HEK293 (cell line): ENCODE measurements around the gene TP53I3.

Source experiments
- CTCF ChIA-PET: fragments of 350-600 bp; formaldehyde crosslinking; extraction: SDS; loops from one replicate; lab custom pipeline; 2021; ENCODE audit warnings: antibody characterized with exemption; lab: Yijun Ruan, JAX
- POLR2A ChIA-PET: fragments of 300-600 bp; formaldehyde crosslinking; extraction: SDS; loops from one replicate; lab custom pipeline; 2020; ENCODE audit warnings: antibody characterized with exemption, inconsistent platforms; lab: Yijun Ruan, JAX
- H3K27ac ChIP-seq: fragments of 200-500 bp; sonication (Bioruptor generic); 2 replicates; pipeline ENCODE4 v1.5.1; 2014; ENCODE audit warnings: low read depth, low read length, control low read depth, inconsistent platforms; ENCODE audit errors: extremely low read depth
- H3K36me3 ChIP-seq, 2 experiments: fragments of 200-500 bp in 1 of 2; sonication (Bioruptor generic) in 1 of 2; 1 replicate in 1 of 2; 2 replicates in 1 of 2; pipeline ENCODE4 v1.5.1; 2014 to 2017; ENCODE audit warnings: inconsistent platforms in 2 of 2, low read length in 2 of 2; ENCODE audit not compliant: control insufficient read depth in 2 of 2, insufficient read depth in 1 of 2
- H3K4me1 ChIP-seq: fragments of 200-500 bp; sonication (Bioruptor generic); 2 replicates; pipeline ENCODE4 v1.5.1; 2014; ENCODE audit warnings: mild to moderate bottlenecking, low read length, inconsistent platforms; ENCODE audit not compliant: control insufficient read depth, insufficient read depth
- H3K4me3 ChIP-seq: 2 replicates; pipeline ENCODE4 v1.5.1; 2011; ENCODE audit warnings: low read depth, mild to moderate bottlenecking, control low read depth, low read length, moderate library complexity
- H3K9me3 ChIP-seq: fragments of 200-500 bp; sonication (Bioruptor generic); 2 replicates; pipeline ENCODE4 v1.5.1; 2014; ENCODE audit warnings: low read depth, low read length, inconsistent platforms; ENCODE audit not compliant: control insufficient read depth, insufficient read depth
- GLI2 ChIP-seq: fragments of 450-650 bp; formaldehyde crosslinking; IDR thresholded peaks from 2 replicates; pipeline ENCODE4; 2017; ENCODE audit warnings: missing biosample characterization, missing genetic modification characterization, low read depth, borderline replicate concordance
- KLF16 ChIP-seq: fragments of 450-650 bp; formaldehyde crosslinking; IDR thresholded peaks from 2 replicates; pipeline ENCODE4 v1.5.1; 2017; ENCODE audit warnings: missing biosample characterization, missing genetic modification characterization
- OVOL3 ChIP-seq: fragments of 450-650 bp; formaldehyde crosslinking; IDR thresholded peaks from 2 replicates; pipeline ENCODE4 v1.5.1; 2016; ENCODE audit warnings: missing biosample characterization, missing genetic modification characterization
- ZBTB17 ChIP-seq: fragments of 450-650 bp; formaldehyde crosslinking; IDR thresholded peaks from 2 replicates; pipeline ENCODE4 v1.5.1; 2016; ENCODE audit warnings: missing biosample characterization, missing genetic modification characterization
- ZNF133 ChIP-seq: fragments of 450-650 bp; formaldehyde crosslinking; IDR thresholded peaks from 2 replicates; pipeline ENCODE4 v1.5.1; 2016; ENCODE audit warnings: missing biosample characterization, missing genetic modification characterization
- ZNF211 ChIP-seq: fragments of 450-650 bp; formaldehyde crosslinking; IDR thresholded peaks from 2 replicates; pipeline ENCODE4 v1.5.1; 2016; ENCODE audit warnings: low read depth, missing biosample characterization, missing genetic modification characterization
- ZNF274 ChIP-seq, 2 experiments: fragments of 200-500 bp in 1 of 2; fragments of 450-650 bp in 1 of 2; sonication (Bioruptor generic) in 1 of 2; formaldehyde crosslinking in 1 of 2; IDR thresholded peaks; 2 replicates each; pipeline versions ENCODE4 v1.5.1 to v1.6.1; 2014 to 2016; ENCODE audit warnings: borderline replicate concordance in 1 of 2, inconsistent platforms in 1 of 2, low read length in 1 of 2, missing biosample characterization in 1 of 2, missing genetic modification characterization in 1 of 2
- ZNF302 ChIP-seq: fragments of 450-650 bp; formaldehyde crosslinking; IDR thresholded peaks from 2 replicates; pipeline ENCODE4 v1.5.1; 2016; ENCODE audit warnings: missing biosample characterization, missing genetic modification characterization, low read depth
- ZNF626 ChIP-seq: fragments of 450-650 bp; sonication (Bioruptor Pico); formaldehyde crosslinking; IDR thresholded peaks from 2 replicates; pipeline ENCODE4 v1.5.1; 2018; ENCODE audit warnings: missing biosample characterization, missing genetic modification characterization, inconsistent platforms
- TF ChIP-seq, protein P1 (sequence below): fragments of 450-650 bp; formaldehyde crosslinking; IDR thresholded peaks from 2 replicates; pipeline ENCODE4 v1.5.1; 2016; ENCODE audit warnings: missing biosample characterization, missing genetic modification characterization, borderline replicate concordance
- TF ChIP-seq, protein P2 (sequence below): fragments of 450-650 bp; formaldehyde crosslinking; IDR thresholded peaks from 2 replicates; pipeline ENCODE4 v1.5.0; 2017; ENCODE audit warnings: missing biosample characterization, missing genetic modification characterization, borderline replicate concordance
- TF ChIP-seq, protein P3 (sequence below): fragments of 450-650 bp; formaldehyde crosslinking; IDR thresholded peaks from 2 replicates; pipeline ENCODE4 v1.5.1; 2016; ENCODE audit warnings: missing biosample characterization, missing genetic modification characterization
- TF ChIP-seq, protein P4 (sequence below): sonication (generic); formaldehyde crosslinking; IDR thresholded peaks from 2 replicates; pipeline ENCODE4 v1.8.1; 2022; ENCODE audit warnings: mild to moderate bottlenecking, moderate library complexity, missing genetic modification reagents

Gene TP53I3

DNA sequence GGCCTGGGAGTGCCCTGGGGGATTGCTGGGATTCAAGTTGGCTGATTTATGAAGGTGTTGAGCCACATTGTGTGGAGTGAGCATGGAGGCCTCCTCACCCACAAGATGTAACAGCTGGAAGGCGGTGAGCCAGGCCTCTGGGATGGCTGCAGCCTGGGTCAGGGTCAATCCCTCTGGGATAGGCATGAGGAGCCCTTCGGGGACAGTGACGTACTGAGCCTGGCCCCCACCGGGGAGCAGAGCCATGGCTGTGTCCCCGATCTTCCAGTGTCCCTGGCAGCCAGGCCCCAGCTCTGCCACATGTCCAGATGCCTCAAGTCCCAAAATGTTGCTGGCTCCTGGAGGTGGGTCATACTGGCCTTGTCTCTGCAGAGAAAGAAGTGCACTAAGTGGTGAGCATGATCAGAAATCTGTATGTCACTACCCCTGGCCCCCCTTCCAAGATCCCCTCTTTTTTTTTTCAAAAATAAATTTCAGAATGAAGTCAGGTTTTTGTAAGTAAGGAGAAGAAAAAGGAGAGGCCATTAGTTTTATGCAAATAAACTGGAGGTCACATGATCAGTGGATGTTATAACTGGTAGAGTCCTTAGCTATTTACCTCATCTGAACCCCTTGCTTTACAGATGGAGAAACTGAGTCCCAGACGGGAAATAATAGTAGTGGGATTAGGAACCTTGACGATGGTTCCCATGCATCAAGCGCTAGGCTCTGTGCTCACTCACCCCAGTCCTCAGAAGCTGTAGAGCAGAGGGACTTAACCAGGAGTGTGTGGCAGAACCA lies 1.7 kb downstream of the TP53I3 start:
- Histone ChIP-seq H3K9me3 (no peaks in the 10 kb centered on the region), H3K36me3 (peaks cover 3 to 46% of the 10 kb centered on the region in 2 experiments; a peak in 2 of 3 replicates)
- POLR2A ChIA-PET, result interaction anchor here (1.0 to 2.4 kb wide), 4 partner anchors 36 to 258 kb away, joined by 3 to 13 read pairs (median 6); partner anchors contain the start of genes ATAD2B and WDCP
- no peak for TF ChIP-seq ZNF302
- TF ChIP-seq ZBTB17 (tag by site-specific recombination), result no peak
- TF ChIP-seq GLI2 (tag by site-specific recombination), result no peak
- TF ChIP-seq, protein P1, sequence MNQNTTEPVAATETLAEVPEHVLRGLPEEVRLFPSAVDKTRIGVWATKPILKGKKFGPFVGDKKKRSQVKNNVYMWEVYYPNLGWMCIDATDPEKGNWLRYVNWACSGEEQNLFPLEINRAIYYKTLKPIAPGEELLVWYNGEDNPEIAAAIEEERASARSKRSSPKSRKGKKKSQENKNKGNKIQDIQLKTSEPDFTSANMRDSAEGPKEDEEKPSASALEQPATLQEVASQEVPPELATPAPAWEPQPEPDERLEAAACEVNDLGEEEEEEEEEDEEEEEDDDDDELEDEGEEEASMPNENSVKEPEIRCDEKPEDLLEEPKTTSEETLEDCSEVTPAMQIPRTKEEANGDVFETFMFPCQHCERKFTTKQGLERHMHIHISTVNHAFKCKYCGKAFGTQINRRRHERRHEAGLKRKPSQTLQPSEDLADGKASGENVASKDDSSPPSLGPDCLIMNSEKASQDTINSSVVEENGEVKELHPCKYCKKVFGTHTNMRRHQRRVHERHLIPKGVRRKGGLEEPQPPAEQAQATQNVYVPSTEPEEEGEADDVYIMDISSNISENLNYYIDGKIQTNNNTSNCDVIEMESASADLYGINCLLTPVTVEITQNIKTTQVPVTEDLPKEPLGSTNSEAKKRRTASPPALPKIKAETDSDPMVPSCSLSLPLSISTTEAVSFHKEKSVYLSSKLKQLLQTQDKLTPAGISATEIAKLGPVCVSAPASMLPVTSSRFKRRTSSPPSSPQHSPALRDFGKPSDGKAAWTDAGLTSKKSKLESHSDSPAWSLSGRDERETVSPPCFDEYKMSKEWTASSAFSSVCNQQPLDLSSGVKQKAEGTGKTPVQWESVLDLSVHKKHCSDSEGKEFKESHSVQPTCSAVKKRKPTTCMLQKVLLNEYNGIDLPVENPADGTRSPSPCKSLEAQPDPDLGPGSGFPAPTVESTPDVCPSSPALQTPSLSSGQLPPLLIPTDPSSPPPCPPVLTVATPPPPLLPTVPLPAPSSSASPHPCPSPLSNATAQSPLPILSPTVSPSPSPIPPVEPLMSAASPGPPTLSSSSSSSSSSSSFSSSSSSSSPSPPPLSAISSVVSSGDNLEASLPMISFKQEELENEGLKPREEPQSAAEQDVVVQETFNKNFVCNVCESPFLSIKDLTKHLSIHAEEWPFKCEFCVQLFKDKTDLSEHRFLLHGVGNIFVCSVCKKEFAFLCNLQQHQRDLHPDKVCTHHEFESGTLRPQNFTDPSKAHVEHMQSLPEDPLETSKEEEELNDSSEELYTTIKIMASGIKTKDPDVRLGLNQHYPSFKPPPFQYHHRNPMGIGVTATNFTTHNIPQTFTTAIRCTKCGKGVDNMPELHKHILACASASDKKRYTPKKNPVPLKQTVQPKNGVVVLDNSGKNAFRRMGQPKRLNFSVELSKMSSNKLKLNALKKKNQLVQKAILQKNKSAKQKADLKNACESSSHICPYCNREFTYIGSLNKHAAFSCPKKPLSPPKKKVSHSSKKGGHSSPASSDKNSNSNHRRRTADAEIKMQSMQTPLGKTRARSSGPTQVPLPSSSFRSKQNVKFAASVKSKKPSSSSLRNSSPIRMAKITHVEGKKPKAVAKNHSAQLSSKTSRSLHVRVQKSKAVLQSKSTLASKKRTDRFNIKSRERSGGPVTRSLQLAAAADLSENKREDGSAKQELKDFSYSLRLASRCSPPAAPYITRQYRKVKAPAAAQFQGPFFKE, result no peak
- no peak for TF ChIP-seq ZNF133 (tag by site-specific recombination)
- TF ChIP-seq, all 188 proteins: peak for 0
- H3K4me1 ChIP-seq, result no peaks in the 10 kb centered on the region
- H3K4me3 ChIP-seq, result no peak overlapping the region; the same call in 1 of the 2 replicates
- CTCF ChIA-PET, result interaction anchor here (0.5 to 3.1 kb wide), 17 partner anchors 10 to 259 kb away, joined by 3 to 23 read pairs (median 4); partner anchors contain the start of genes ATAD2B and WDCP
- H3K27ac ChIP-seq, result peak overlapping the region; percentile 79; the same call in 1 of the 2 replicates

DNA sequence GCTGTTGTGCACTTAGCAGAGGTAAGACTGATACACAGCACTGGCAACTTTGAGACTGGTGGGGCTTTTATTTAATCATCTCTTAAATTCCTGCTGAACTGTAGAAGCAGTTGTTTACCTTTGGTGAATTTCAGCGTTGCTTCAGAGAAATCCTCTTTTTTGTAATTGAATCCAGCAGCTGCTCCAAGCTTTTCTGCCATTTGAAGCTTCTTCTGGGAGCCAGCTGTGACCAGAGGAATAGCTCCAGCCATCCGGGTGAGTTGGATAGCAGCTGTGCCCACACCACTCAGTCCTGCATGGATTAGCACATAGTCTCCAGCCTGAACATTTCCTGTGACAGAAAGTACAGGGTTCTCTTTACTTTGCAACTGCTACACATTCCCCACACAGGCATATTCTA lies 3.9 kb downstream of the TP53I3 start:
- TF ChIP-seq, protein P2, sequence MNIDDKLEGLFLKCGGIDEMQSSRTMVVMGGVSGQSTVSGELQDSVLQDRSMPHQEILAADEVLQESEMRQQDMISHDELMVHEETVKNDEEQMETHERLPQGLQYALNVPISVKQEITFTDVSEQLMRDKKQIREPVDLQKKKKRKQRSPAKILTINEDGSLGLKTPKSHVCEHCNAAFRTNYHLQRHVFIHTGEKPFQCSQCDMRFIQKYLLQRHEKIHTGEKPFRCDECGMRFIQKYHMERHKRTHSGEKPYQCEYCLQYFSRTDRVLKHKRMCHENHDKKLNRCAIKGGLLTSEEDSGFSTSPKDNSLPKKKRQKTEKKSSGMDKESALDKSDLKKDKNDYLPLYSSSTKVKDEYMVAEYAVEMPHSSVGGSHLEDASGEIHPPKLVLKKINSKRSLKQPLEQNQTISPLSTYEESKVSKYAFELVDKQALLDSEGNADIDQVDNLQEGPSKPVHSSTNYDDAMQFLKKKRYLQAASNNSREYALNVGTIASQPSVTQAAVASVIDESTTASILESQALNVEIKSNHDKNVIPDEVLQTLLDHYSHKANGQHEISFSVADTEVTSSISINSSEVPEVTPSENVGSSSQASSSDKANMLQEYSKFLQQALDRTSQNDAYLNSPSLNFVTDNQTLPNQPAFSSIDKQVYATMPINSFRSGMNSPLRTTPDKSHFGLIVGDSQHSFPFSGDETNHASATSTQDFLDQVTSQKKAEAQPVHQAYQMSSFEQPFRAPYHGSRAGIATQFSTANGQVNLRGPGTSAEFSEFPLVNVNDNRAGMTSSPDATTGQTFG, result no peak
- TF ChIP-seq ZNF626, result no peak
- no peak for TF ChIP-seq OVOL3 (tag by site-specific recombination)
- TF ChIP-seq ZNF274 (IDR thresholded peaks at IDR 0.05; ENCODE audit: low read length), result no peak
- no peak for TF ChIP-seq ZNF274 (tag by site-specific recombination; IDR thresholded peaks at IDR 0.05; ENCODE audit: borderline replicate concordance)
- no peak for TF ChIP-seq ZNF211
- TF ChIP-seq KLF16 (tag by site-specific recombination), result no peak
- TF ChIP-seq, protein P3, sequence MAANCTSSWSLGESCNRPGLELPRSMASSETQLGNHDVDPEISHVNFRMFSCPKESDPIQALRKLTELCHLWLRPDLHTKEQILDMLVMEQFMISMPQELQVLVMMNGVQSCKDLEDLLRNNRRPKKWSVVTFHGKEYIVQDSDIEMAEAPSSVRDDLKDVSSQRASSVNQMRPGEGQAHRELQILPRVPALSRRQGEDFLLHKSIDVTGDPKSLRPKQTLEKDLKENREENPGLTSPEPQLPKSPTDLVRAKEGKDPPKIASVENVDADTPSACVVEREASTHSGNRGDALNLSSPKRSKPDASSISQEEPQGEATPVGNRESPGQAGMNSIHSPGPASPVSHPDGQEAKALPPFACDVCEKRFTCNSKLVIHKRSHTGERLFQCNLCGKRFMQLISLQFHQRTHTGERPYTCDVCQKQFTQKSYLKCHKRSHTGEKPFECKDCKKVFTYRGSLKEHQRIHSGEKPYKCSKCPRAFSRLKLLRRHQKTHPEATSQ (tag by site-specific recombination), result no peak
- TF ChIP-seq, protein P4, sequence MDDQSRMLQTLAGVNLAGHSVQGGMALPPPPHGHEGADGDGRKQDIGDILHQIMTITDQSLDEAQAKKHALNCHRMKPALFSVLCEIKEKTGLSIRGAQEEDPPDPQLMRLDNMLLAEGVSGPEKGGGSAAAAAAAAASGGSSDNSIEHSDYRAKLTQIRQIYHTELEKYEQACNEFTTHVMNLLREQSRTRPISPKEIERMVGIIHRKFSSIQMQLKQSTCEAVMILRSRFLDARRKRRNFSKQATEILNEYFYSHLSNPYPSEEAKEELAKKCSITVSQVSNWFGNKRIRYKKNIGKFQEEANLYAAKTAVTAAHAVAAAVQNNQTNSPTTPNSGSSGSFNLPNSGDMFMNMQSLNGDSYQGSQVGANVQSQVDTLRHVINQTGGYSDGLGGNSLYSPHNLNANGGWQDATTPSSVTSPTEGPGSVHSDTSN (CRISPR knock-in tag), result no peak
- H3K9me3 ChIP-seq, result no peaks in the 10 kb centered on the region
- CTCF ChIA-PET, result no interaction called here
- H3K36me3 ChIP-seq, result peaks cover 3 to 43% of the 10 kb centered on the region in 2 experiments; a peak in 2 of 3 replicates
- no peak overlapping the region for H3K27ac ChIP-seq
- 0 out of 2 replicates have a peak, but pooled peaks cover 3% of the 10 kb centered on the region for H3K4me1 ChIP-seq
- POLR2A ChIA-PET, result no interaction called here
- H3K4me3 ChIP-seq, result no peak overlapping the region
